Neural crest cell (in vitro differentiated cells): ENCODE data around the gene UGT2B10. TPM values are rescaled to one million over a fixed set of nuclear protein-coding genes. Genes with fewer than 3 reads are reported as not detected.
"Not testable (repeated sequence)": the region's sequence is repeated elsewhere in the genome, so short reads cannot be mapped to it uniquely, and the experiment has no call there.

ENCODE experiments used
- DNase-seq: peaks from one replicate; pipeline ENCODE4 v3.0.0; 2021; ENCODE audit warnings: low read depth, mixed read lengths, low spot score
- H3K27ac Mint-ChIP-seq: one replicate; pipeline ENCODE4 v1.8.0; 2021; ENCODE audit warnings: mild to moderate bottlenecking, mixed read lengths; ENCODE audit not compliant: unreplicated experiment
- H3K27me3 Mint-ChIP-seq: 2 replicates; pipeline ENCODE4 v1.8.0; 2021; ENCODE audit warnings: low read depth, mild to moderate bottlenecking, mixed read lengths
- H3K36me3 Mint-ChIP-seq: 2 replicates; pipeline ENCODE4 v1.8.0; 2021; ENCODE audit warnings: low read depth, mild to moderate bottlenecking, mixed read lengths
- H3K4me1 Mint-ChIP-seq: 2 replicates; pipeline ENCODE4 v1.8.0; 2021; ENCODE audit warnings: mixed read lengths
- H3K4me3 Mint-ChIP-seq: one replicate; pipeline ENCODE4 v1.8.0; 2021; ENCODE audit warnings: mild to moderate bottlenecking, mixed read lengths
- H3K9me3 Mint-ChIP-seq: 2 replicates; pipeline ENCODE4 v1.8.0; 2021; ENCODE audit warnings: mixed read lengths
- CTCF ChIP-seq: fragments of 200-600 bp; sonication (generic); conservative IDR thresholded peaks from 2 replicates; pipeline ENCODE4 v1.5.0; 2021; ENCODE audit warnings: antibody characterized with exemption, mild to moderate bottlenecking
- long read RNA-seq: library from polyadenylated mRNA; unstranded; transcript quantifications from one replicate; pipeline ENCODE4 v2.0.0, GENCODE V29; 2020
- total RNA-seq: library from RNA; stranded (reverse); gene quantifications from 2 replicates; pipeline ENCODE4 v1.2.1, GENCODE V29; 2021

The UGT2B10 gene
- not detected in 2 replicates for total RNA-seq
- long read RNA-seq, result 0 reads

GRCh38 chr4:68815617-68816409, at the start of gene UGT2B10:
Gene UGT2B10, plus strand, starts transcription at chr4:68815994. Its CDS starts 26 bp downstream, at chr4:68816020.
- not testable (repeated sequence) for H3K27ac Mint-ChIP-seq, H3K27me3 Mint-ChIP-seq

GRCh38 chr4:68771836-68772235, 44.0 kb upstream of the UGT2B10 start:
- not testable (repeated sequence) for H3K4me1 Mint-ChIP-seq, DNase-seq, H3K27ac Mint-ChIP-seq, H3K27me3 Mint-ChIP-seq, H3K36me3 Mint-ChIP-seq, H3K4me3 Mint-ChIP-seq, H3K9me3 Mint-ChIP-seq

More at GRCh38 chr4:68815617-68816409, at the start of gene UGT2B10:
- DNase-seq, H3K4me1 Mint-ChIP-seq, H3K36me3 Mint-ChIP-seq, H3K9me3 Mint-ChIP-seq, H3K4me3 Mint-ChIP-seq: not testable (repeated sequence)

- no peak for TF ChIP-seq CTCF
- peaks cover 6% of the 10 kb centered on the region for H3K4me1 Mint-ChIP-seq
- no peak for DNase-seq
- H3K9me3 Mint-ChIP-seq, result peaks cover 7% of the 10 kb centered on the region
- no peak overlapping the region for H3K27ac Mint-ChIP-seq
- H3K4me3 Mint-ChIP-seq, result no peak overlapping the region
- no peaks in the 10 kb centered on the region for H3K27me3 Mint-ChIP-seq
- no peaks in the 10 kb centered on the region for H3K36me3 Mint-ChIP-seq
These were observed 42.1 kb upstream of the UGT2B10 start for GRCh38 chr4:68773699-68774098.

GRCh38 chr4:68780232-68780631, 35.6 kb upstream of the UGT2B10 start:
- Mint-ChIP-seq H3K9me3 (peaks cover 10% of the 10 kb centered on the region), H3K27me3 (no peaks in the 10 kb centered on the region), H3K36me3 (no peaks in the 10 kb centered on the region), H3K4me1 (peaks cover 6% of the 10 kb centered on the region), H3K4me3 (no peak overlapping the region), H3K27ac (no peak overlapping the region)
- no peak for DNase-seq
- no peak for TF ChIP-seq CTCF

- Mint-ChIP-seq H3K27me3 (no peaks in the 10 kb centered on the region), H3K27ac (no peak overlapping the region), H3K4me3 (no peak overlapping the region), H3K4me1 (no peaks in the 10 kb centered on the region), H3K9me3 (no peaks in the 10 kb centered on the region), H3K36me3 (no peaks in the 10 kb centered on the region)
- no peak for TF ChIP-seq CTCF
- DNase-seq, result no peak
These were observed 18.7 kb upstream of the UGT2B10 start for GRCh38 chr4:68797048-68797447.

- no peaks in the 10 kb centered on the region for H3K36me3 Mint-ChIP-seq
- no peak overlapping the region for H3K4me3 Mint-ChIP-seq
- peaks cover 2% of the 10 kb centered on the region for H3K9me3 Mint-ChIP-seq
- H3K27me3 Mint-ChIP-seq, result no peaks in the 10 kb centered on the region
- no peak overlapping the region for H3K27ac Mint-ChIP-seq
- no peak for DNase-seq
- TF ChIP-seq CTCF, result no peak
- H3K4me1 Mint-ChIP-seq, result no peaks in the 10 kb centered on the region
These were observed 18.2 kb upstream of the UGT2B10 start for GRCh38 chr4:68797618-68798017.
